ENCODE data around the gene PPM1B. TPM values are rescaled to one million over a fixed set of nuclear protein-coding genes. Genes with fewer than 3 reads are reported as not detected.

PPM1B gene
- total and polyA plus RNA-seq, 2 donors = 36.3 to 55.4 TPM

GRCh38 chr2:44186810-44187209 is 18.1 kb downstream of the PPM1B start:
- Histone ChIP-seq H3K27me3 (ENCODE audit: control insufficient read depth in 2 of 2, insufficient read depth in 1 of 2, low read length in 1 of 2) (no peaks in the 10 kb centered on the region), H3K4me3 (ENCODE audit: low read length in 2 of 2) (no peak overlapping the region), H3K9me3 (ENCODE audit: control insufficient read depth in 2 of 2, insufficient read depth in 1 of 2, low read length in 1 of 2) (no peaks in the 10 kb centered on the region), H3K36me3 (ENCODE audit: control insufficient read depth in 2 of 2, insufficient read depth in 2 of 2, low read length in 1 of 2) (peaks cover 0 to 3% of the 10 kb centered on the region in 2 donors), H3K27ac (ENCODE audit: low read depth in 1 of 2, low read length in 1 of 2) (no peak overlapping the region), H3K4me1 (ENCODE audit: control insufficient read depth in 2 of 2, insufficient read depth in 2 of 2, low read length in 2 of 2) (peaks cover 0 to 9% of the 10 kb centered on the region in 2 donors)
- no peak for DNase-seq (ENCODE audit: low read depth in 6 of 9, low spot score in 9 of 9)

DNA sequence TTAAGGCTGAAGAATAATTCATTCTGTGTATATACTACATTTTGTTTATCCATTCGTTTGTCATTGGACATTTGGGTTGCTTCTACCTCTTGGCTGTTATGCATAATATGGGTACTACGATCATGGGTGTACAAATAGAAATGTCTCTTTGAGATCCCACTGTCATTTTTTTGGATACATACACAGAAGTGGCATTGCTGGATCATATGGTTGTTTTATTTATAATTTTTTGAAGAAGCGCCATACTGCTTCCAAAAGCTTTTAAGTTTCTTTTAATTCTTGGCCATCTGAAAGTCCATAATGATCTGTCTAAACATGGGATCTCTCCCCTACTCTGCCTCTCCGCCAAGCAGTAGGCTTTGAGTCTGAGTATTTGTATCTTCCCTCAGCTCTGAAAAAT is 18.6 kb downstream of the PPM1B start:
- no peaks in the 10 kb centered on the region for H3K27me3 ChIP-seq (ENCODE audit: control insufficient read depth in 2 of 2, insufficient read depth in 1 of 2, low read length in 1 of 2)
- H3K4me3 ChIP-seq (ENCODE audit: low read length in 2 of 2) = no peak overlapping the region
- WGBS = 98% methylated on average over 4 of the region's 4 CpGs
- H3K36me3 ChIP-seq (ENCODE audit: control insufficient read depth in 2 of 2, insufficient read depth in 2 of 2, low read length in 1 of 2) = peaks cover 0 to 3% of the 10 kb centered on the region in 2 donors
- no peak overlapping the region for H3K27ac ChIP-seq (ENCODE audit: low read depth in 1 of 2, low read length in 1 of 2)
- H3K4me1 ChIP-seq (ENCODE audit: control insufficient read depth in 2 of 2, insufficient read depth in 2 of 2, low read length in 2 of 2) = peaks cover 0 to 9% of the 10 kb centered on the region in 2 donors
- DNase-seq (ENCODE audit: low read depth in 6 of 9, low spot score in 9 of 9) = no peak
- no peaks in the 10 kb centered on the region for H3K9me3 ChIP-seq (ENCODE audit: control insufficient read depth in 2 of 2, insufficient read depth in 1 of 2, low read length in 1 of 2)

- no peak overlapping the region for H3K4me3 ChIP-seq (ENCODE audit: low read length in 2 of 2)
- H3K9me3 ChIP-seq (ENCODE audit: control insufficient read depth in 2 of 2, insufficient read depth in 1 of 2, low read length in 1 of 2) = no peaks in the 10 kb centered on the region
- H3K27me3 ChIP-seq (ENCODE audit: control insufficient read depth in 2 of 2, insufficient read depth in 1 of 2, low read length in 1 of 2) = no peaks in the 10 kb centered on the region
- peaks cover 0 to 5% of the 10 kb centered on the region in 2 donors for H3K4me1 ChIP-seq (ENCODE audit: control insufficient read depth in 2 of 2, insufficient read depth in 2 of 2, low read length in 2 of 2)
- DNase-seq (ENCODE audit: low read depth in 6 of 9, low spot score in 9 of 9) = no peak
- H3K27ac ChIP-seq (ENCODE audit: low read depth in 1 of 2, low read length in 1 of 2) = no peak overlapping the region
- H3K36me3 ChIP-seq (ENCODE audit: control insufficient read depth in 2 of 2, insufficient read depth in 2 of 2, low read length in 1 of 2) = peaks cover 0 to 3% of the 10 kb centered on the region in 2 donors
- 97% methylated on average over 3 of the region's 3 CpGs for WGBS
Measured at GRCh38 chr2:44188696-44189095, 20.0 kb downstream of the PPM1B start.

GRCh38 chr2:44189104-44189503 is 20.4 kb downstream of the PPM1B start:
- WGBS = 80% methylated on average over 4 of the region's 4 CpGs
- Histone ChIP-seq H3K27ac (ENCODE audit: low read depth in 1 of 2, low read length in 1 of 2) (no peak overlapping the region), H3K36me3 (ENCODE audit: control insufficient read depth in 2 of 2, insufficient read depth in 2 of 2, low read length in 1 of 2) (peaks cover 0 to 3% of the 10 kb centered on the region in 2 donors), H3K4me3 (ENCODE audit: low read length in 2 of 2) (no peak overlapping the region), H3K27me3 (ENCODE audit: control insufficient read depth in 2 of 2, insufficient read depth in 1 of 2, low read length in 1 of 2) (no peaks in the 10 kb centered on the region), H3K4me1 (ENCODE audit: control insufficient read depth in 2 of 2, insufficient read depth in 2 of 2, low read length in 2 of 2) (peaks cover 0 to 3% of the 10 kb centered on the region in 2 donors), H3K9me3 (ENCODE audit: control insufficient read depth in 2 of 2, insufficient read depth in 1 of 2, low read length in 1 of 2) (no peaks in the 10 kb centered on the region)
- no peak for DNase-seq (ENCODE audit: low read depth in 6 of 9, low spot score in 9 of 9)

GRCh38 chr2:44190526-44190925 is 21.9 kb downstream of the PPM1B start:
- Histone ChIP-seq H3K4me3 (ENCODE audit: low read length in 2 of 2) (no peak overlapping the region), H3K36me3 (ENCODE audit: control insufficient read depth in 2 of 2, insufficient read depth in 2 of 2, low read length in 1 of 2) (peaks cover 3 to 7% of the 10 kb centered on the region in 2 donors), H3K4me1 (ENCODE audit: control insufficient read depth in 2 of 2, insufficient read depth in 2 of 2, low read length in 2 of 2) (no peaks in the 10 kb centered on the region), H3K27ac (ENCODE audit: low read depth in 1 of 2, low read length in 1 of 2) (no peak overlapping the region), H3K27me3 (ENCODE audit: control insufficient read depth in 2 of 2, insufficient read depth in 1 of 2, low read length in 1 of 2) (no peaks in the 10 kb centered on the region), H3K9me3 (ENCODE audit: control insufficient read depth in 2 of 2, insufficient read depth in 1 of 2, low read length in 1 of 2) (no peaks in the 10 kb centered on the region)
- 96% methylated on average over 3 of the region's 3 CpGs for WGBS
- DNase-seq (ENCODE audit: low read depth in 6 of 9, low spot score in 9 of 9) = no peak

GRCh38 chr2:44191739-44192138 is 23.1 kb downstream of the PPM1B start:
- DNase-seq (ENCODE audit: low read depth in 6 of 9, low spot score in 9 of 9) = no peak
- H3K4me1 ChIP-seq (ENCODE audit: control insufficient read depth in 2 of 2, insufficient read depth in 2 of 2, low read length in 2 of 2) = no peaks in the 10 kb centered on the region
- H3K36me3 ChIP-seq (ENCODE audit: control insufficient read depth in 2 of 2, insufficient read depth in 2 of 2, low read length in 1 of 2) = peaks cover 6 to 10% of the 10 kb centered on the region in 2 donors
- H3K27ac ChIP-seq (ENCODE audit: low read depth in 1 of 2, low read length in 1 of 2) = no peak overlapping the region
- H3K4me3 ChIP-seq (ENCODE audit: low read length in 2 of 2) = no peak overlapping the region
- H3K27me3 ChIP-seq (ENCODE audit: control insufficient read depth in 2 of 2, insufficient read depth in 1 of 2, low read length in 1 of 2) = no peaks in the 10 kb centered on the region
- H3K9me3 ChIP-seq (ENCODE audit: control insufficient read depth in 2 of 2, insufficient read depth in 1 of 2, low read length in 1 of 2) = no peaks in the 10 kb centered on the region

- H3K36me3 ChIP-seq (ENCODE audit: control insufficient read depth in 2 of 2, insufficient read depth in 2 of 2, low read length in 1 of 2) = peaks cover 6 to 10% of the 10 kb centered on the region in 2 donors
- H3K4me3 ChIP-seq (ENCODE audit: low read length in 2 of 2) = no peak overlapping the region
- H3K27me3 ChIP-seq (ENCODE audit: control insufficient read depth in 2 of 2, insufficient read depth in 1 of 2, low read length in 1 of 2) = no peaks in the 10 kb centered on the region
- no peak for DNase-seq (ENCODE audit: low read depth in 6 of 9, low spot score in 9 of 9)
- no peaks in the 10 kb centered on the region for H3K4me1 ChIP-seq (ENCODE audit: control insufficient read depth in 2 of 2, insufficient read depth in 2 of 2, low read length in 2 of 2)
- H3K9me3 ChIP-seq (ENCODE audit: control insufficient read depth in 2 of 2, insufficient read depth in 1 of 2, low read length in 1 of 2) = no peaks in the 10 kb centered on the region
- WGBS = 99% methylated on average over 1 of the region's 1 CpG
- H3K27ac ChIP-seq (ENCODE audit: low read depth in 1 of 2, low read length in 1 of 2) = no peak overlapping the region
Measured at GRCh38 chr2:44192646-44193045, 24.0 kb downstream of the PPM1B start.

DNA sequence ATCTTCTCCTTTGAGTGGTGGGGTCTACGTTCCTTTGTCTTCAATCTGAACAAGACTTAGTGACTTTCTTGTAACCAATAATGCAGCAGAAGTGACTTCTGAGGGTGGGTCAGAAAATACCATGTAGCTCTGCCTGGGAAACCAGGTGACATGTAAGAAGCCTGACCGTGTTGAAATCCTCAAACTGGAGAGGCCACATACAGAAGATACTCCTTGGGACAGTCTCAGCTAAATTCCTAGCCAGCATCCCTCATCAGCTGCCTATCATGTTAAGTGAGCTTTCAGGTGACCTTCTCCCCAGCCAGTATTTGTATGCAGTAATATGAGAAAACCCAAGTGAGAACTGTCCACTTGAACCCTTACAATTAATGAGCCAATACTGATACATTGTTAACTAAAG is 27.0 kb downstream of the PPM1B start:
- no peak overlapping the region for H3K27ac ChIP-seq (ENCODE audit: low read depth in 1 of 2, low read length in 1 of 2)
- H3K27me3 ChIP-seq (ENCODE audit: control insufficient read depth in 2 of 2, insufficient read depth in 1 of 2, low read length in 1 of 2) = no peaks in the 10 kb centered on the region
- no peak overlapping the region for H3K4me3 ChIP-seq (ENCODE audit: low read length in 2 of 2)
- H3K36me3 ChIP-seq (ENCODE audit: control insufficient read depth in 2 of 2, insufficient read depth in 2 of 2, low read length in 1 of 2) = peaks cover 6 to 10% of the 10 kb centered on the region in 2 donors
- H3K9me3 ChIP-seq (ENCODE audit: control insufficient read depth in 2 of 2, insufficient read depth in 1 of 2, low read length in 1 of 2) = no peaks in the 10 kb centered on the region
- DNase-seq (ENCODE audit: low read depth in 6 of 9, low spot score in 9 of 9) = no peak
- H3K4me1 ChIP-seq (ENCODE audit: control insufficient read depth in 2 of 2, insufficient read depth in 2 of 2, low read length in 2 of 2) = no peaks in the 10 kb centered on the region
- 97% methylated on average over 2 of the region's 2 CpGs for WGBS

DNA sequence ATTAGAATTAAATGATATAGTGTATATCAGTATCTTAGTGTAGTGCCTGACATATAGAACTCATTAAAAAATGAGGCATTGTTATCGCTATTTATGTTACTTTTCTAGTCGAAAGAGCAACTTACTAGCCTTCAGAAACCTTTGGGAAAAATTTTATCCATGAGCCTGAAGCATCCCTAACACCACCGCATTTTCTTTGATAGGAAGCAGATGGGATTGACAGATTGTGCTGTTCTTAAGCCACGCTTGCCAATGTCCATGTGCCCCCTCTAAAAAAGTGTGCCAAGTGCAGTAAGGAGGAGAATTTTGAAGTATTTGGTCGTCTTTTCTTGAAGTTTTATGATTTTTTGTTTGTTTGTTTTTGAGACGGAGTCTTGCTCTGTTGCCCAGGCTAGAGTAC is 29.1 kb downstream of the PPM1B start:
- Histone ChIP-seq H3K27me3 (ENCODE audit: control insufficient read depth in 2 of 2, insufficient read depth in 1 of 2, low read length in 1 of 2) (no peaks in the 10 kb centered on the region), H3K27ac (ENCODE audit: low read depth in 1 of 2, low read length in 1 of 2) (no peak overlapping the region), H3K36me3 (ENCODE audit: control insufficient read depth in 2 of 2, insufficient read depth in 2 of 2, low read length in 1 of 2) (peaks cover 11 to 21% of the 10 kb centered on the region in 2 donors), H3K4me3 (ENCODE audit: low read length in 2 of 2) (no peak overlapping the region), H3K4me1 (ENCODE audit: control insufficient read depth in 2 of 2, insufficient read depth in 2 of 2, low read length in 2 of 2) (no peaks in the 10 kb centered on the region), H3K9me3 (ENCODE audit: control insufficient read depth in 2 of 2, insufficient read depth in 1 of 2, low read length in 1 of 2) (no peaks in the 10 kb centered on the region)
- no peak for DNase-seq (ENCODE audit: low read depth in 6 of 9, low spot score in 9 of 9)
- 98% methylated on average over 6 of the region's 6 CpGs for WGBS

GRCh38 chr2:44200011-44200410 is 31.3 kb downstream of the PPM1B start:
- H3K27me3 ChIP-seq (ENCODE audit: control insufficient read depth in 2 of 2, insufficient read depth in 1 of 2, low read length in 1 of 2) = no peaks in the 10 kb centered on the region
- WGBS = 99% methylated on average over 1 of the region's 1 CpG
- no peak for DNase-seq (ENCODE audit: low read depth in 6 of 9, low spot score in 9 of 9)
- H3K4me3 ChIP-seq (ENCODE audit: low read length in 2 of 2) = no peak overlapping the region
- H3K27ac ChIP-seq (ENCODE audit: low read depth in 1 of 2, low read length in 1 of 2) = no peak overlapping the region
- no peaks in the 10 kb centered on the region for H3K9me3 ChIP-seq (ENCODE audit: control insufficient read depth in 2 of 2, insufficient read depth in 1 of 2, low read length in 1 of 2)
- H3K36me3 ChIP-seq (ENCODE audit: control insufficient read depth in 2 of 2, insufficient read depth in 2 of 2, low read length in 1 of 2) = peaks cover 11 to 26% of the 10 kb centered on the region in 2 donors
- no peaks in the 10 kb centered on the region for H3K4me1 ChIP-seq (ENCODE audit: control insufficient read depth in 2 of 2, insufficient read depth in 2 of 2, low read length in 2 of 2)
